GM19438 (cell line): ENCODE data around the gene PNP.
"Not testable (repeated sequence)": the region's sequence is repeated elsewhere in the genome, so short reads cannot be mapped to it uniquely, and the experiment has no call there.

ENCODE experiments used
- ATAC-seq: cut with Tn5 transposase; IDR thresholded peaks from one replicate; pipeline ENCODE4 v1.9.1; 2021; ENCODE audit warnings: low read depth; ENCODE audit not compliant: unreplicated experiment

Gene PNP

GRCh38 chr14:20489093-20489994, 20.1 kb downstream of the PNP start:
- no peak for ATAC-seq

- no peak for ATAC-seq
Observed at GRCh38 chr14:20490563-20490962, 21.4 kb downstream of the PNP start.

GRCh38 chr14:20492486-20492885, 23.3 kb downstream of the PNP start:
- no peak for ATAC-seq

- no peak for ATAC-seq
Observed at GRCh38 chr14:20493634-20494033, 24.4 kb downstream of the PNP start.

GRCh38 chr14:20494935-20495766, 25.9 kb downstream of the PNP start:
- ATAC-seq = no peak

- no peak for ATAC-seq
Observed at GRCh38 chr14:20498622-20499021, 29.4 kb downstream of the PNP start.

- no peak for ATAC-seq
Observed at GRCh38 chr14:20499108-20499507, 29.9 kb downstream of the PNP start.

GRCh38 chr14:20499881-20500280, 30.7 kb downstream of the PNP start:
- ATAC-seq = no peak

GRCh38 chr14:20501346-20501745, 32.1 kb downstream of the PNP start:
- no peak for ATAC-seq

- no peak for ATAC-seq
Observed at GRCh38 chr14:20503898-20504297, 34.7 kb downstream of the PNP start.

GRCh38 chr14:20506276-20506675, 37.1 kb downstream of the PNP start:
- not testable (repeated sequence) for ATAC-seq

GRCh38 chr14:20506752-20507151, 37.5 kb downstream of the PNP start:
- not testable (repeated sequence) for ATAC-seq

- not testable (repeated sequence) for ATAC-seq
Observed at GRCh38 chr14:20507537-20507936, 38.3 kb downstream of the PNP start.

GRCh38 chr14:20508367-20508766, 39.2 kb downstream of the PNP start:
- ATAC-seq = no peak

GRCh38 chr14:20512177-20512905, 43.1 kb downstream of the PNP start:
- ATAC-seq = no peak

GRCh38 chr14:20515846-20516245, 46.6 kb downstream of the PNP start:
- no peak for ATAC-seq

GRCh38 chr14:20516921-20517320, 47.7 kb downstream of the PNP start:
- no peak for ATAC-seq

GRCh38 chr14:20522332-20522731, 53.1 kb downstream of the PNP start:
- ATAC-seq = no peak

GRCh38 chr14:20524027-20524426, 54.8 kb downstream of the PNP start:
- no peak for ATAC-seq
